Gastroesophageal sphincter (tissue), 3 donors: ENCODE results near the gene SYT5.

ENCODE experiments used
- POLR2AphosphoS5 ChIP-seq: sonication (generic); formaldehyde crosslinking; IDR thresholded peaks from one replicate; pipeline ENCODE4 v1.6.1; 2017; ENCODE audit warnings: antibody characterized with exemption
- TF ChIP-seq, protein P1 (sequence below), 4 experiments: fragments of 200-600 bp in 2 of 4; fragments of 450-650 bp in 2 of 4; sonication (generic) in 1 of 4; IDR thresholded peaks; one replicate each; pipeline ENCODE4 v1.5.1; 2017 to 2019; ENCODE audit warnings: antibody characterized with exemption in 4 of 4, mild to moderate bottlenecking in 2 of 4, moderate library complexity in 2 of 4

DNA sequence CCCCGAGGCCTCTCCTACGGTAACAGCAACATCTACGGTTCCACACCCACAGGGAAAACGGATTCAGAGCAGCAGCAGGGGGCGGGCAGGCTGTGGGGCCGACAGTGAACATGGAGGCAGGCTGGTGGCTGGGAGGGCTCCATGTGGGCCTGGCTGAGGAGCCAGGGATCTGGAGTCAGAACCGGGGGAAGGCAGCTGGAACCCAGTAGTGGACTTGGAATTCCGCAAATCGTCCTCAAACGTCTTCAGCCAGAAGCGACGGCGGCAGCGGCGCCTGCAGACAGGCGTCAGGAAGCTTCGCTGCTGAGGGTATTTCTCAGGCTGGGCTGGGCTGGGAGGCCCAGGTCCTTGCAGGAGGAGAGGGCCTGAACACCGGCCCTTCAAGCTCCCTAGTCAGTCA, 46.7 kb upstream of the SYT5 start:
- TF ChIP-seq, protein P1, sequence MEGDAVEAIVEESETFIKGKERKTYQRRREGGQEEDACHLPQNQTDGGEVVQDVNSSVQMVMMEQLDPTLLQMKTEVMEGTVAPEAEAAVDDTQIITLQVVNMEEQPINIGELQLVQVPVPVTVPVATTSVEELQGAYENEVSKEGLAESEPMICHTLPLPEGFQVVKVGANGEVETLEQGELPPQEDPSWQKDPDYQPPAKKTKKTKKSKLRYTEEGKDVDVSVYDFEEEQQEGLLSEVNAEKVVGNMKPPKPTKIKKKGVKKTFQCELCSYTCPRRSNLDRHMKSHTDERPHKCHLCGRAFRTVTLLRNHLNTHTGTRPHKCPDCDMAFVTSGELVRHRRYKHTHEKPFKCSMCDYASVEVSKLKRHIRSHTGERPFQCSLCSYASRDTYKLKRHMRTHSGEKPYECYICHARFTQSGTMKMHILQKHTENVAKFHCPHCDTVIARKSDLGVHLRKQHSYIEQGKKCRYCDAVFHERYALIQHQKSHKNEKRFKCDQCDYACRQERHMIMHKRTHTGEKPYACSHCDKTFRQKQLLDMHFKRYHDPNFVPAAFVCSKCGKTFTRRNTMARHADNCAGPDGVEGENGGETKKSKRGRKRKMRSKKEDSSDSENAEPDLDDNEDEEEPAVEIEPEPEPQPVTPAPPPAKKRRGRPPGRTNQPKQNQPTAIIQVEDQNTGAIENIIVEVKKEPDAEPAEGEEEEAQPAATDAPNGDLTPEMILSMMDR (IDR thresholded peaks at IDR 0.05), result no peak
- no peak for TF ChIP-seq POLR2AphosphoS5
